ENCODE measurements around the gene DNAJC16.
"Not testable (repeated sequence)": the region's sequence is repeated elsewhere in the genome, so short reads cannot be mapped to it uniquely, and the experiment has no call there.

The DNAJC16 gene

DNA sequence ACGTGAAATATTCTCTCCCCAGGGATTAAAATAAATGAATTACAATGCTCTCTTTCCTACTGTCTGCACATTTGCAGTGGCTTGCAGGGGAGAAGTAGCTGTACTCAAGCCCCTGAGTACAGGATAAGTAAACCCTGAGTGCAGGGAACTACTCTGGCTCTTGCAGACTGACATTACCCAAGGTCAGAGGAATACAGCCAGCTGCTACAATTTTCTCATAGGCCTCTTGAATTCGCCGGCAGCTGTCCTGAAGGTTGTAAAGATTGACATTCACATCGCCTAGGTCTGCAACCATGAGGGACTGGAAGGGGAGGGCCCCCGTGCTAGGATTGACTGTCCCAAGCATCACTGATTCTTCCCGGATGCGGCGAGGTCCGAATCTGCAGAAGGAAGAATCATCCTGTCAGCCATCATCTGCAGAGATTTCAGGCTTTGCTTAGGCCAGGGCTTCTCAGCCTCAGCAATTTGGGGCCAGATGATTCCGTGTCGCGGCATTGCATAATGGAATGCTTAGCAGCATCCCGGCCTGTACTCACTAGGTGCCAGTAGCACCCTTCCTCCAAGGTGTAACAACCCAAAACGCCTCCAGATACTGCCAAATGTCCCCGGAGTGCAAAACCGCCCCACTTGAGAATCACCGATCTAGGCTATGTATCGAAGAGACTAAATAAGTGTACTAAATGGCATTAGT lies 56.5 kb downstream of the DNAJC16 start:
- no peak for DNase-seq (ENCODE audit: low spot score)

GRCh38 chr1:15584489-15585363 lies 58.1 kb downstream of the DNAJC16 start, which contains the start of gene AGMAT:
Gene AGMAT, minus strand, starts transcription at chr1:15585051. Its CDS starts 84 bp downstream, at chr1:15584967.
- peak; percentile 74 for DNase-seq (ENCODE audit: low spot score)

- DNase-seq (ENCODE audit: low spot score), result no peak
Observed at GRCh38 chr1:15592285-15592684, 65.6 kb downstream of the DNAJC16 start.

- DNase-seq (ENCODE audit: low spot score), result no peak
Observed at GRCh38 chr1:15595809-15596617, 69.4 kb downstream of the DNAJC16 start.

DNA sequence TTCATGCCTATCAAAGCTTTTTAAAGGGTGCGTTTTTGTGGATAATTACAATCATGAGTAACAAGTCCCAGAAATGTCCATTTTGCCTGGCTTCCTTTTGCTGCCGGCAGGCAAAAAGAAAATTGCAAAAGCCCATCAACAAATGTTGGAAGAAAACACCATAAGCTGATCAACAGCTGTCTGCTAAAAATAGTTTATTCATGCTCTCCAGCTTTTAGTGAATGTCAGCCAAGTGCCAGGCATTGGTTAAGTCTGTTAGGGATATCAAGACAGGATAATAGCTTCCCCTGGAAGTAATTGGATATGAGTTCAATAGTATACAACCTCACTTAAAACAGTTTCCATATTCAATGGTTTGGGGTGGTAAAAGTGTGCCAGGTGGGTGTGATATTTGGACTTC lies 71.8 kb downstream of the DNAJC16 start:
- no peak for DNase-seq (ENCODE audit: low spot score)

DNA sequence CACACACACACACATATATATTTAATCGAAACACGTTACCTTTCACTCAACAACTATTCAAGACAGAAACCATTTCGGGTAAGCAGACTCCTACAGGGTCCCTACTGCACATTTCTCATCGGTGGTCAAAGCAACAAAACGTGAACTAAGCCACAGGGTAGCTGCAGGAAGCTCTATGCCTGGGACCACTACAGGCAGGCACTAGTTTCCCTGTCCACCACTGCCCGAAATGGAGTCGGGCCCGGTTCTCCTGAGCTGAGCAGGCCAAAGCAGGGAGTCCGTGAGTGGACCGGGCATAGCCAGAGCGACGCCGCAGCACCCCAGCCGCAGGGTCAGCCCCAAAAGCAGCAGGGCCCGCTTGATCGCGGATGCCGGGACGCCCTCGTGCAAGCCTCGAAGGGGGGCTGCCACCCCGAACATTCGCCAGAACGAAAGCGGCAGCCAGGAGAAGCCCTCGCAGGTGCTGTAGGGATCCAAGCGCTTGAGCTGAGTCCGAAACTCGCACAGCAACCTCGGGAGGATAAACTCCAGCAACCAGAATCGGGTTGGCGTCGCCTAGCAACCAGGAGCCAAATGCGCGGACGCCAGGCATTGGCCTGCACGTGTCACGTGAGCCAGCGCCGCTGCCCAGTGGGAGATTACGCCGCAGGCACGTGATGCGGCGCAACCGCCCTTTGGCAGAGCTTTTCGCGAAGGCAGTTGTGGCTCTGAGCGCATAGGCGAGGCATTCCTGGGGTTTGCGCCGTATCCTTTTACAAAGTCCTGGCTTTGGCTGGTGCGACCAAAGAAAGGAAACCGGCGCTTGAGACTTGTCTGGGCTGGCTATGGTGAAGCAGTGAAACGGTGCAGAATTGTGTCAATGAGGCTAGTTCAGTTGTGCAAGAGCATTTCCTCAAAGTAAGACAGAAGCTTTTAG lies 76.7 kb downstream of the DNAJC16 start:
- DNase-seq (ENCODE audit: low spot score), result peak; percentile 98

- not testable (repeated sequence) for DNase-seq (ENCODE audit: low spot score)
Observed at GRCh38 chr1:15603966-15604282, 77.3 kb downstream of the DNAJC16 start.

DNA sequence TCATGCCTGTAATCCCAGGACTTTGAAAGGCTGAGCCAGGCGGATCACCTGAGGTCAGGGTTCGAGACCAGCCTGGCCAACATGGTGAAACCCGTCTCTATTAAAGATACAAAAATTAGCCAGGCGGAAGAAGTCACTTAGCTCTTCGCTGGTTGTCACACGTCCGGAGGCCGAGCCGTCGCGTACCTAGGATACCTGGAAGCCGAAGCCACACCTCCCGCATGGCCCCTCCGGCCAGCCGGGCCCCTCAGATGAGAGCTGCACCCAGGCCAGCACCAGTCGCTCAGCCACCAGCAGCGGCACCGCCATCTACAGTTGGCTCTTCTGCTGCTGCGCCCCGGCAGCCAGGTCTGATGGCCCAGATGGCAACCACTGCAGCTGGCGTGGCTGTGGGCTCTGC lies 77.8 kb downstream of the DNAJC16 start:
- not testable (repeated sequence) for DNase-seq (ENCODE audit: low spot score)

DNA sequence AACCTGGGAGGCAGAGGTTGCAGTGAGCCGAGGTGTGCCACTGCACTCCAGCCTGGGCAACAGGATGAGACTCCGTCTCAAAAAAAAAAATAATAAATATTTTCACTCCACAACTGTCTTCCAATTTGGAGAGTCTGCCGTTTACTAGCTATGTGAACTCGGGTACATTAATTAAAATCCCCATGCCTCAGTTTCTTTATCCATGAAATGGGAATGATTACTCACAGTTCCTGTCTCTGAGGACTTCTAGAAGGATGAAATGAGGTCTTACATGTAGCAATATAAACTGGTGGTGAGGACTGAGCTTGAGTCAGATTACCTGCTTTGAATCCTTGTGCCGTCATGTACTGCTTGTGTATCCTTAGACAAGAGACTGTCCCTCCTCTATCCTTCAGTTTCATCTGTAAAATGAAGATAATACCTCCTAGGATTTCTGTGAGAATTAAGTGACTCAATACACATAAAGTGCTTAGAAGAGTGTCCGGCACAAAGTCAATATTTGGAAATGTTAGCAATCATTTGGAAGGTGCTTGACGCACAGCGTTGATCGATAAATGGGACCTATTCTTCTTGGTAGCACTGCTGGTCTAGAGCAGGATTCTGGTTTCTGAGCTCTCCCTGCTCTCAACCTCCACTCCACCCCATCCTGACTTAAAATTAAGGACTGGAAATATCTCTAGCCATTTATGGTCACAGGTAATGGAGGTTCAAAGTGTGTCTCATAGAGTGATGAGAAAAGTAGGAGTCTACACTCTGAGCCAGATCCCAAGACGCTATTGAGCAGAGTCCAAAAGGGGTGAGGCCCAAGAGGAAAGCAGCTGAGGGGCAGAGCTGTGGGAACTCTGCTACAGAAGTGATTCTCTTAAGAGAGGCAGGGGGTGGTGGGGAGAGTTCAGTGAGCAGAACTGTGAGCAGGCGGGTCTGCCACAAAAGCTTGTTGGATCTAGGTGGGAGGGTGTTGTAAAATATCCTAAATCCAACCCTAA lies 79.0 kb downstream of the DNAJC16 start:
- no peak for DNase-seq (ENCODE audit: low spot score)

GRCh38 chr1:15609631-15610030 lies 83.0 kb downstream of the DNAJC16 start:
- no peak for DNase-seq (ENCODE audit: low spot score)

DNA sequence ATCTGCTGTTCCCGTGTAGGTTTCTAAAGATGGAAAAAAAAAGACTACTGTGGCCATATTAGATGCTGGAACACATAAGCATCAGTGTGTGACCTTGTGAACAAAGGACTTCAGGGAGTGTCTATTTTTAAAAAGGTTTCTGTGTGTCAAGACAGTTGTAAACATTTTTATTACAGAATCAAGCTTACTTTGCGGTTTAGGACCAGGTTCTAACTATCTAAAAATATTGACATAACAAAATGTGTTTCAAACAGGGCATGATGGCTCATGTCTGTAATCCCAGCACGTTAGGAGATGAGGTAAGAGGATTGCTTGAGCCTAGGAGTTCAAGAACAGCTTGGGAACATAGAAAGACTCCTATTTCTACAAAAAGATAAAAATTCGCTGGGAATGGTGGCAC lies 83.5 kb downstream of the DNAJC16 start:
- DNase-seq (ENCODE audit: low spot score), result no peak

DNA sequence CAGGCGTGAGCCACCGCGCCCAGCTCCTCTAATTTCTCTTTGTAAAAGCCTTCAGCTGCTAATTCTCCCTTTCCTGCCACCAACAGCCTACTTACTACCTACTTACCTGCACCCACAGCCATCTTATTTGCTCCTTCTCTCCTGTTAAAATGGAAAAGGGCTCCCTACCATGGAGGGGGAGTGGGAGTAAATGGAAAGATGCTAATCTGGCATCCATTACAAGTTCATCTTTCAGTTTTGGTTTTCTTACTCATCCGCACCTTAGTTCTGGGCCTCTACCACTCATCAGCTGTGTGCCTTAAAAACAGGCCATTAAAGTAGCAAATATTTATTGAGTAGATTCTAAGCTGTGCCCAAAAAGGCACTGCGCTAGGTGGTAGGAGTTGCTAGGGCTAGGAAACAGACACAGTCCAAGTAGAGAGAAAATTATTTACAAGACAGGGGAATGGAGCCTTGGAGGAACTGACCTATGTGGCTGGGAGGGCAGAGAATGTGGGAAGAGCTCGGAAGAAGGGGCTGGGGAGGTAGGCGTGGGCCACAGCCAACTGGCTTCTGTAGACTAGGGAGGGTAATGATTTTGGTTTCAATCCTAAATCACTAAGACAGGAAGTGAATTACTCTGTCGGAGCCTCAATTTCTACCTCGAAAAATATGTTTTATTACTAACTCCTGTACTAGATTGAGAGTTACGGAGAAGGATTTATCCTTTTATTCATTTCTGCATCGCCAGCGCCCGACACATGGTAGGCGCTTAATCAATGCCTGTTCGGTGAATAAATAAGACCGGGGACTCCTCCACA lies 89.9 kb downstream of the DNAJC16 start:
- DNase-seq (ENCODE audit: low spot score), result no peak

- DNase-seq (ENCODE audit: low spot score), result peak; percentile 91
Observed at GRCh38 chr1:15617173-15618076, 90.8 kb downstream of the DNAJC16 start, which contains the start of gene DDI2. Gene DDI2, plus strand, starts transcription at chr1:15617458. Its CDS starts 213 bp downstream, at chr1:15617671.

DNA sequence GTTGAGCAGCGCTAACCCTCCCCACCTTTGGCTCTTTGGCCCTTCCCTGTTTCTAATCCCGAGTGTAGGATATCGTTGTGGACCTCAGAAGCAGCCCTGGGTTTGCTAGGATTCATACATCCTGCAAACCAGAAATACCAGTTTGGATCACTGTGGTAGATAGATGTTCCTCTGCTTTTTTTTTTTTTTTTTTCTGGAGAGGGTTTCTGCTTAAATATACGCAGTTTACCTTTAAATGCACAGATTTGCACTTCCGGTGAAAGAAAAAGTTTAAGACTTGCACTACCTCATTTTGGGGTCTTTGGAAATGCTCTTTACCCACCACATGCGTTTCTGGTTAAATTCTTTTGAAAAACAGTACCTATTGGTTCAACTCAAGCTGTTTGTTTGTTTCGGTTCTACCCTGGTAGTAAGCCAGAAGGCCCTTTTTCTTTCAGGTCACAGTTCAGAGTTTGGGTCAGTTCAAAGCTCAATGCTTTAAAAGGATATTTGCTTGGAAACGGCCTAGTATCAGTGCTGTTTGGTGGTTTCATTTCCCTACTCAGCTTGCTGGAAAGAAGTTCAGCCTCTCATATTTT lies 91.5 kb downstream of the DNAJC16 start:
- DNase-seq (ENCODE audit: low spot score), result peak; percentile 47

DNA sequence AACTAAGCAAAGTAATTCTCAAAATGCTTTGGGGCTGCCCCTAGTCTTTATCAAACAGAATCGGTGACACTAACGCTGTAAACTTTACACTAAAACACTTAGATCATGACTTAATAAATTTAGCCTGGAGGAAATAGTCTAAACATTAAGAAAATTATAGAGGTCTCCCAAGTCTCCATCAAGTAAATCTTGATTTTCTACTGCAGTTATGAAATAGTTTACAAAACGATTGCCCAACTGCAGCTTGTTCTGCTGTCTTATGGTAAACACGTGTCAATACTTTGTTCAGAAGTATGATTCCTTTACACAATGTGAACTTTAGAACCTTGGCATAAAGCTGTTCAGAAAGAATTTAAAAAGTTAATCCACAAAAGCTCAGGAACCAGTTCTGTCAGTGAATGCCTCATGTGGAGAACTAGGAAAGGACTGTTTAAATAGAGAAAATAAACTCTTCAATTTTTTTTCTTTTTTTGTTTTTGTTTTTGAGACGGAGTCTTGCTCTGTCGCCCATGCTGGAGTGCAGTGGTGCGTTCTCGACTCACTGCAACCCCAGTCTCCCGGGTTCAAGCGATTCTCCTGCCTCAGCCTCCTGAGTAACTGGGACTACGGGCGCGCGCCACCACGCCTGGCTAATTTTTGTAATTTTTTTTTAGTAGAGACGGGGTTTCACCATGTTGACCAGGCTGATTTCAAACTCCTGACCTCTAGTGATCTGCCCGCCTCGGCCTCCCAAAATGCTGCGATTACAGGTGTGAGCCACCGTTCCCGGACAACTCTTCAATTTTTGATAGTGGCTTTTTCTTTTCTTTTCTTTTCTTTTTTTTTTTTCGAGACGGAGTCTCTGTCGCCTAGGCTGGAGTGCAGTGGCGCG lies 92.2 kb downstream of the DNAJC16 start:
- DNase-seq (ENCODE audit: low spot score), result no peak

GRCh38 chr1:15620155-15620545 lies 93.5 kb downstream of the DNAJC16 start:
- DNase-seq (ENCODE audit: low spot score), result no peak

Measured in germinal center (tissue), 1 donor.